Left ventricle myocardium superior (tissue), 1 donor: ENCODE results near the gene MRO. TPM values are rescaled to one million over a fixed set of nuclear protein-coding genes. Genes with fewer than 3 reads are reported as not detected.
"Not testable (repeated sequence)": the region's sequence is repeated elsewhere in the genome, so short reads cannot be mapped to it uniquely, and the experiment has no call there.

Experiments used
- ATAC-seq: fragments of 200-7000 bp; cut with Tn5 transposase; one replicate; pipeline ENCODE4 v1.9.1; 2020; ENCODE audit warnings: mild to moderate bottlenecking, moderate library complexity
- DNase-seq: peaks from one replicate; pipeline ENCODE4 v3.0.0-alpha.2; 2020
- intact Hi-C: fragments of 100-400 bp; cut with micrococcal nuclease; formaldehyde crosslinking; loops from one replicate; pipeline ENCODE4 v1.11.0; 2022
- long read RNA-seq: library from polyadenylated mRNA; unstranded; transcript quantifications from one replicate; pipeline ENCODE4 v2.0.0, GENCODE V29; 2021
- total RNA-seq: library from RNA; stranded (reverse); fragmentation: NEBNext Ultra II Directional; extraction: Animal tissue kit (Norgen Biotek cat#: 25700); gene quantifications from one replicate; pipeline ENCODE4 v1.2.1, GENCODE V29; 2021
- donor health status: DM: no; HTN: yes; CAD: no; lungs with severe emphysema.

MRO gene
- total RNA-seq, result 4.0 TPM
- long read RNA-seq, partial matches to known transcripts, result 3 of 6 reads
- long read RNA-seq, other reads (novel, unspliced or antisense), result 3 of 6 reads

DNA sequence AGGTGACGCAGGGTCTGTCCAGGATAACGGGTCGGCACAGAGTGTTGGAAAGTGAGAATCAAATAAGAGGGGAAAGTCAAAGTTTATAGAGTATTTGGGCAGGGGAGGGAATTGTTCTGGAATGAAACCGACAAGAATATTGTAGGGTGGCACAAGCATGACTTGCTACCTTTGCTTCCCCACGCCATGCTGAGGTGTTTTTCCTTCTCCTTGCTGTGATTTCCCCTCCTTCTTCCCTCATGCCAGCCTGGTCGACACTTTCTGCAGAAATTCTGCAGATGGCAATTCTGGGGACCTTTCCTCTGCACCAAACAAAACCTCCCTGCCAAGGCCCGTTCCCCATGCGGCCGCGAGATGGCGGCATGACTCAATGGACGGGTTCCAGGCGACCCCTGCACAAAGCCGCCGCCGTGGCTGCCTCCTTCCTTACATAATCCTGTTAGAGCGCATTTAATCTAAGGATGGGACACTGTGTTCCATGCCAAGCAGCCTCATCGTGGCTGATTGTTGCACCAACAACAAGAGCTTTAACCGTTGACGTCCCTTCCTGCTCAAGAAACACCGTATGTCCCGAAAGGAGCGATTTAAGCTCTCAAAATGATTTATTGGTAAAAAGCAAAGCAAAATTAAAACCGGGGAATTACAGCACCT lies at the start of gene MRO:
Gene MRO (minus strand): TSS at position 289 of the 651 bp plus-strand sequence. CDS start 10,616 bp downstream, outside the sequence.
- intact Hi-C loops, result loop anchor here (5.0 kb wide), 1 partner anchor 57 kb away; the partner anchor contains the start of gene ME2
- DNase-seq, result peak; percentile 93
- peak; percentile 96 for ATAC-seq

DNA sequence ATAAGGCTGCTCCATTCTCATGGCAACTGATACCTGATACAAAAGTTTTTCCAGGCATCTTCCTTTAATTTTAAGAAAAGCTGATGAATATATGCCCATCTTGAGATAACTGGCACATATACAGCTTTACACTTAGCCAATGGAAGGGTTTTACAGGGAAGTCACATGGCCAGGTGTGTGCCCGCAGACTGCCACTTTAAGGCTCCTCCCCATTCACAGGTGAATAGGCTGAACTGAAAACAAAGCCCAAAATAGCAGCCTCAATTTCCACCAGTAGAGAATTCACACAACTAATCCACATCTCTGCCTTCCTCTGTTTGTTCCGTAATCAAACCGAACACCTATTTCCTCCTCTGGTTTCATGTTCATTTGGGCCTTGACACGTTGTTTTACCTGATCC lies 49.3 kb upstream of the MRO start:
- DNase-seq, result no peak
- ATAC-seq, result no peak
- intact Hi-C loops, result no loop called here

DNA sequence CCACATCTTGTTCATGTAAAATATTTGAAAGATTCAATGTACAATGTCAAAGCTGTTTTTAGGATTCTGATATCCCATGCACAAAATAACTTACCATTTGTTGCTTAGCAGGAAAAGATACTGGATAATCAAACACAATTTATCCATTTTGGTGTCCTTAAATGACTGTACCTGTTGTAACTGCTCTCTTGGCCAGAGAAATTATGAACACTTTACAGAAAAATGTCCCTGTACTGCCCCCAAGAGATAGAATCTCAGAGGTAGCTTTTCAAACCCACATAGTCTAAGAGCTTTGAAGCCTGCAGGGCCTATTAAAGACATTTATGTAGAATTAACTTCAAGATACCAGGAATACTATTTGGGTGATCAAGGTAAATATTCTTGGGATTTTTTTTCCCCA lies 46.9 kb upstream of the MRO start:
- DNase-seq, result no peak
- intact Hi-C loops, result no loop called here
- peak; percentile 84 for ATAC-seq

DNA sequence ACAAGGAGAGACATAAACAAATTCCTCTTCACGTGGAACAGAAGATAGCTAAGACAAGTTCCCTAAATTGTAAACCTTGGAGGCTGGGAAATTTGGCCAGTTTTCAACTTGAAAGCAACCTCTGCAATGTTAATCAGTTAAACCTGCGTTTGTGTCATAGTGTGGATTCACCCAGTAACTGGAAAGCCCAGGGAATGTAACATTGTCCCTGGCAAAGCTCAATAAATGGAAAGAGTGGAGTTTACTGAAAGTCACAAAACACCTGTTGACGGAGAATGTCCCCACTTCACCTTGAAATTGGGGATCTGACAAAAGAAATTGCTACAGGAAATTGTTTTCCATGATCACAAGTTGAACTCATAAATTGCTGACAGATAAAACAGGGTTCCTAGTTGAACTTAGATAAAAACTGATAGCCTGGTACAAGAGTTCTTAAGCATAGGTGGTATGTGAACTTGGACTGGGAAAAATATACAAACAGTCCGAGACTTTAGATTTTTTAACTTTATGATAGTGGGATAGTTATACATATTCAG lies 44.1 kb upstream of the MRO start:
- no peak for ATAC-seq
- no peak for DNase-seq
- intact Hi-C loops, result no loop called here

DNA sequence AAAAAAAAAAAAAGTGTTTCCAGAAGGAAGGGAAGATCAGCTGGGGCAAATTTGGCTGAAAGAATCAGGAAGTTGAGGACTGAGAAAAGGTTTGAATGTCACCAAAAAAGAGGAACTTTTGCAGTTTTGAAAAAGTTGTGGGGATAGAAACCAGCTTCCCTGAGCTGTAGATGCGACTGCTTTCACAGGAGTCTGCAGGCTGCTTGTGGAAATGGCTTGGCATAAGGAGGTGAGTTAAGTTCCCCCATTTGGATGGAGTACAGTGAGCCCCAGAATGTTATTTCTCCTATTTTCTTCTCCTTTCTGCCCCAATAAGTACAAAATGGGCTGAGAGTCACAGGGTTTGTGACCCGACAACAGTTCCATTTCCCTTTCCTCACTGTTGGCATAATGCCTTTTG lies 42.6 kb upstream of the MRO start:
- DNase-seq (no peak), ATAC-seq (peak; percentile 62)
- intact Hi-C loops, result no loop called here

DNA sequence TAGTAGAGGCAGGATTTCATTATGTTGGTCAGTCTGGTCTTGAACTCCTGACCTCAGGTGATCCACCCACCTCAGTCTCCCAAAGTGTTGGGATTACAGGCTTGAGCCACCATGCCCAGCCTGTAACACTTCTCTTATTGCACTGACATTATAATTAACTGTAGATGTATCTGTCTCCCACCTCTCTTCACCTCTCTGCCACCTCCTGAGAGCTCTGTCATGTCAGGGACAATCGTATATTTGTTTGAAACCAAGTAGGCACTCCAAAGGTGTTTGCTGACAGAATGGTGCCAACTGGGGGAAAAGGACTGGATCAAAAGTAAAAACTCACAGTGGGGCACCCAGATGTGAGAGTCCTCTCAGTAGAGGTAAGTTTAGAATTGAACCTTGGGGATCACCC lies 41.8 kb upstream of the MRO start:
- ATAC-seq (peak; percentile 53), DNase-seq (no peak)
- intact Hi-C loops, result no loop called here

DNA sequence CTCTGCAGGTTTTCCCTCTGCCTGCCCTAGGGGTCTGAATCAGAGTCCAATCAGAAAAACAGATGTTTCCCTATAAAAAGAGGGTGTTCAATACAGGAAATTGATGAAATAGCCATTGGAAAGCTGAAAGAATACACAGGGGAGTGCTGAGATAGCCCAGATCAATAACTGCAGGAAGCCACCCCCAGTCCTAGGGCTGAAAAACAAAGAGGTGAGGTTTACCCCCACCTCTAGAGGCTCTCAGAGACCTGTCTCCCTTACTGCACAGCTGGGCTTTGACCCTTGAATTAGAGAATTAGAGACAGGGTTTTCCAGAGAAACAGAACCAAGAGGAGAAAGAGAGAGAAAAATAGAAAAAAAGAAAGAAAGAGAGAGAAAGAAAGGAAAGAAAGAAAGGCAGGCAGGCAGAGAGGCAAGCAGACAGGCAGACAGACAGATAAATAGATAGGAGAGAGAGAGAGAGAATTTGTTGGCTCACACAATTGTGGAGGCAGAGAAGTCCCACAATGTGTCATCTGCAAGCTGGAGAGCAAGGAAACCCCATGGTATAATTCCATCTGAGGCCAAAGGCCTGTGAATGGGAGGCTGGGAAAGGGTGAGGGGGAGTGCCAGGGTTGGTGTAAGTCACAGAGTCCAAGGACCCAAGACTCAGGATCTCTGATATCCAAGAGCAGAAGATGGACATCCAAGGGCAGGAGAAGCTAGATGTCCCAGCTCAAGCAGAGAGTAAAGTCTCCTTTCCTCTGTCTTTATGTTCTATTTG lies 40.2 kb upstream of the MRO start:
- no peak for ATAC-seq
- no peak for DNase-seq
- intact Hi-C loops, result no loop called here

DNA sequence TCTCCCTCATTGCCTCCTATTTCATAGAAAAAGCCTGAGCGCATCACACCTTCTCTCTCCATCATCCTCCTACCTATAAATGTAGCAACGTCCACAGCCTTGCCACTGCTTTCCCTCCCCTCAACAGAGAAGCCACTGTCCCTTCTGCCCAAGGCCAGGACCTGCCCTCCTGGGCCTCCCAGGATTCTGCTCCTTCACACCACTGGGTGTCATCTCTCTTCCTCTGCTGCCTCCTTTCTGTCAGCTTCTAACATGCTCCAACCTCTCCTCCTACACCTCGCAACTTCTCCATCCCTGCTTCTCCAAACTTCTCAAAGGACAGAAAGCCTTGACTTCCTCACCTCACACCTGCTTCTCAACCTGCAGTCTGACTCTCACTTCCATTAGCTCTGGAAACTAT lies 37.9 kb upstream of the MRO start:
- DNase-seq (no peak), ATAC-seq (peak; percentile 23)
- intact Hi-C loops, result no loop called here

DNA sequence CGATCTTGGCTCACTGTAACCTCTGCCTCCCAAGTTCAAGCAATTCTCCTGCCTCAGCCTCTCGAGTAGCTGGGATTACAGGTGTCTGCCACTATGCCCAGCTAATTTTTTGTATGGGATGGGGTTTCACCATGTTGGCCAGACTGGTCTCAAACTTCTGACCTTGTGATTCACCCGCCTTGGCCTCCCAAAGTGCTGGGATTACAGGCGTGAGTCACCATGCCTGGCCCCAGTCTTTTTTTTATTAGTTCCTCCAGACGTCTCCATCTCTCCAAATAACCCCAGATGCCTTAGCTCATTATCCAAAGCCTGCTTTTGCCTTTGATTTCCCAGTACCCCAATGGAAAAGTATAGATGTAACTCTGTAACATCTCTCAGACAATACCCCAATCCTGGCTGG lies 37.4 kb upstream of the MRO start:
- ATAC-seq, DNase-seq, intact Hi-C loops: not testable (repeated sequence)

DNA sequence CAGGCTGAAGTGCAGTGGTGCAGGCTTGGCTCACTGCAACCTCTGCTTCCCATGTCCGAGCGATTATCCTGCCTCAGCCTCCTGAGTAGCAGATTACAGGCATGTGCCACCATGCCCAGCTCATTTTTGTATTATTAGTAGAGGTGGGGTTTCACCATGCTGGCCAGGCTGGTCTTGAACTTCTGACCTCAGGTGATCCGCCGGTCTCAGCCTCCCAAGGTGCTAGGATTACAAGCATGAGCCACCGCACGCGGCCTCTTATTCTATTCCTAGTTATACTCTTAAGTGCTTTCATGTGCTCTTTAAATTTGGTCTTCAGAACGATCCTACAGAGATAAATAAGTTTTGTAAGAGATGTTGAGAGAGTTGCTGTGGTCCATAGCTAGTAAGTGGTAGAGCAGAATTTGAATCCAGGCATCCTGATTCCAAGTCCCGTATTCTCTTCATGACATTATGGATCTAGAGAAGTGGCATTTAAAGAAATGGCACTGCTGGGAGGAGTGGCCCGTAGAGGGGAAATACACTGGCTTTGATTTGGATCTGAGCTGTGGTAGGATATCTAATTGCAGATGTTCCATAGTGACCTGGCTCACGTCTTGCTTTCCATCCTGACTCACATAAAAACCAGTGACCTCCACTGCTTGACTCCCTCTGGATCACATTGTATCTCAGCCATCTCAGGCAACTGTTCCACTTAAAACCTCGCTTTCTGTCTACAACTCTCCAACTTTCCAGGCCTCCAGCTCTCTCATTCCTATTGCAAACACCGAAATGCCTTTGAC lies 36.4 kb upstream of the MRO start:
- intact Hi-C loops, result no loop called here
- DNase-seq (no peak), ATAC-seq (no peak)

DNA sequence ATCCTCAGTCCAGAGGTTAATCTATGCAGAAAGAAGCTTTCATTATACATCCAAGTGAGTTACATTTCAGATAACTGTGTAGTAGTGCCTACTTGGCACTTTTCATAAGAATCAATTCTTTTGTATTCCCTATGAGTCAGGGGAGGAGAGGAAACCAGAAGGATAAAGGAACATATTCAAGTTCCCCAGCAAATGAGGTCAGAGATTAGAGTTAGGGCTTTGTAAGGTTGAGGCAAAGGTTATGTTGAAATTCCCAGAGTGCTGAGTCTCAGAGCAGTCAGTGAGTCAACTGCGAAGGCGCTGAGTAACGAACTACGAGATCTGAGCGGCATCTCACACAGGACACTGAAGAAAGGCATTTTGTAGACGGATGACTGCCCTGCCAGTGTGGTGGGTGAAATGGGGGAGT lies 34.1 kb upstream of the MRO start:
- DNase-seq (no peak), ATAC-seq (peak; percentile 65)
- intact Hi-C loops, result no loop called here

DNA sequence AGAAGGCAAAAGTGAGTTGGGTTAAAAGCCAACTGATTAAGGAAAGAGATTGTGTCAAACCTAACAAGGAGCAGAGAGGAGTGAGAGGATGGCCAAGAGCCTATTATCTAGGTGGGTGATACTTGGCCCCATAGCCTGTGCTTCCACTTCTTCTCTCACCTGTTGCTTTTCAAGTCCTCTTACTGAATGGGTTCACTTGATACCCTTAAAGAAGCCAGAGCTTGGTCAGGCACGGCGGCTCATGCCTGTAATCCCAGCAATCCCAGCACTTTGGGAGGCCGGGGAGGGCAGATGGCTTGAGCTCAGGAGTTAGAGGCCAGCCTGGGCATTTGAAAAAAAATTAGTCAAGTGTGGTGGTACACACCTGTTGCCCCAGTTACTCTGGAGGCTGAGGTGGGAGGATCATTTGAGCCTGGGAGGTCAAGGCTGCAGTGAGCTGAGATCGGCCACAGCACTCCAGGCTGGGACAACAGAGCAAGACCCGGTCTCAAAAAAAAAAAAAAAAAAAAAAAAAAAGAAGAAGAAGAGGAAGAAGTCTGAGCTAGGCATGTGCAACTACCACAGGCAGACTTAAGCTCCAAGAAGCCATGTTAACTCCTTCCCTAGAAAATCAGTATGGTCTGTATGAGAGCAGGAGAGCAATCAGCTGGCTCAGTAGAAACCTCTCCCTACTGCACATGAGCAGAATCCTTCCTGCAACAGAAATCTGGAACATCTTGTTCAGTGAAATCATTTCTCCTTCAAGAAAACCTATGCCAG lies 30.7 kb upstream of the MRO start:
- DNase-seq (no peak), ATAC-seq (no peak)
- intact Hi-C loops, result no loop called here

DNA sequence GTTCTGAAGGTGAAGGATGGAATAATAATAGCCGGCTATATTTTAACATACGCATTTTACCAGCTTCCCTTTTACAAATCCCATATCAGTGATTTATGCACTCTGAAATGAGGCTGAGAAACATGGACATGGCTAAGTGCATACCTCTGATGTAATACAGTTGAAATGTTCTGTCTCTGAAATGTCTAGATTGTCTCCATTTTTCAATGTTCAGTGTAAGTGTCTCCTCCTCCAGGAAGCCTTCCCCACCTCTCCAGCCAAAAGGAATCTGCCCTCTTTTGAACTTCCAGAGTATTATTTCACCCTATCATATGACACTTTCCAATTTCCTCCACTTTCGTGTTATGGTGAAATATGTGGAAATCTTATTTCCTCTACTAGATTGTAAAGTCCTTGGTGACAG lies 29.6 kb upstream of the MRO start:
- intact Hi-C loops, result no loop called here
- no peak for DNase-seq
- no peak for ATAC-seq

DNA sequence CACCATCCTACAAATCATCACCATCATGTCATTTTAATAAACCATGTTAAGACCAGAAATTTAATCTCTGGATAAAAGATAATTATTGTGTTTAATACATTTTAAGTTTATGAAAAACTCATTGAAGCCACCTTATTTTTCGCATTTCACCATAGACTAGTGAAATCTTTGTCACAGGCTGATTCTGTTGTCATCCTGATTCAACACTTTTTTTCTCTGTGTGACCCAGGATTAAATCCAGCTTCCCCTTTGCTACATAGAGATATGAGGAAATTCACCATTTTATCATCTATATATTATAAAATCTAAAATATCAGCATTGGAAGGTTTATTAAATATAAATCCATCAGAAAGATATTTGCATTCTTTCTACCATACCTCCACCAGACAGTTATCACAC lies 29.2 kb upstream of the MRO start:
- no peak for DNase-seq
- no peak for ATAC-seq
- intact Hi-C loops, result no loop called here

DNA sequence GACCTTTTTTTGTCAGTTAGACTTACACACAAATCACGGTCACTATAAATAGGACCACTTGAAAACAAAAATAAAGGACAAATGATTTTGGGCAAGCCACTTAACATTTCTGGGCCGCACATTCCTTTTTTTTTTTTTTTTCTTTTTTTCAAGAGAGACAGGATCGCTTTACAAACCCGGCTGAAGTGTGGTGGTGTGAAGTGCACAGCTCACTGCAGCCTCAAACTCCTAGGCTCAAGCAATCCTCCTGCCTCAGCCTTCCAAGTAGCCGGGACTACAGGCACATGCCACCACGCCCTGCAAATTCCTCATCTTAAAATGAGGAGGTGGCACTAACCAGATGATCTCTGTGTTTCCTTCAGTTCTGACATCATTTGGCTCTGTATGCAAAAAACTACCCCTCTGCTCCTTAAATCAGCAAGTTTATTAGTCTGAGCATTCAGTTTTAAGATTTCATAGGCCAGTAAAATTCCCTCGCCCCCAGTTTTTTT lies 28.3 kb upstream of the MRO start:
- intact Hi-C loops, result no loop called here
- DNase-seq (no peak), ATAC-seq (peak; percentile 62)

DNA sequence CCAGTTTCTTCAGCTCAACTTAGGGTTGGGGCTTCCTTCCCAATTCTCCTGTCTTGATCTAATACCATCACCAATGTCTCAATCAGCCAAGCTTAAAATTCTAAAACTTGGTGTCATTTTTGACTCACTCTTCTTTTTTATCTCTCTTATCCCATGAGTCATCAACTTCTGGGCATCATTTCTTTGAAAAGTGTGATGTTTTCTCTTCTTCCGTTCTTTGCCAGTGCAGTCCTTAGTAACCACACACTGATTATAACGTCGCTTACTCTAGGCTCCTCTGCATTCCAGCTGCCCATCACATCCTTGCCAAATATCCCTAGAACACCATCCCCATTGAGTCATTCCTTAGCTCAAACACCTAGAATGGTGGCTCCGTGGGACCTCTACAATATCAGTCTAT lies 27.4 kb upstream of the MRO start:
- intact Hi-C loops, result no loop called here
- no peak for ATAC-seq
- DNase-seq, result no peak

DNA sequence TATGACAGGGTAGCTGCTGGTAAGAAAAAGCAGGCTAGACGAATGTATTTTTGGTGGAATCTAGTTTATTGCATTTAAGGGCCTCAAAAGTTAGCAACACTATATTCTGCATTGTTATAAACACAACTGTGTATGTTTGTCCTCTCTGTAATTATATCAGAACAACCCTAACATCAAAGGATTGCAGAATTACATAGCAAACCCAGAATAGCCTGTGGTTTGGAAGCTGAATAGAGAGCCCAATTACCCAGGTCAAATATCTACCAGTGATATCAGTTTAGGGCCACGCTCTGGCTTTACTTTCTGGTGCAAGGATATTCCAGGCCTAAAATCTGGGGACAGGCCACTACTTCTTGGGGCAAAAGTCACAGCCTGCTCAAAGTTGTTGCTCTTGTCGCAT lies 25.1 kb upstream of the MRO start:
- DNase-seq (no peak), ATAC-seq (peak; percentile 48)
- intact Hi-C loops, result no loop called here

DNA sequence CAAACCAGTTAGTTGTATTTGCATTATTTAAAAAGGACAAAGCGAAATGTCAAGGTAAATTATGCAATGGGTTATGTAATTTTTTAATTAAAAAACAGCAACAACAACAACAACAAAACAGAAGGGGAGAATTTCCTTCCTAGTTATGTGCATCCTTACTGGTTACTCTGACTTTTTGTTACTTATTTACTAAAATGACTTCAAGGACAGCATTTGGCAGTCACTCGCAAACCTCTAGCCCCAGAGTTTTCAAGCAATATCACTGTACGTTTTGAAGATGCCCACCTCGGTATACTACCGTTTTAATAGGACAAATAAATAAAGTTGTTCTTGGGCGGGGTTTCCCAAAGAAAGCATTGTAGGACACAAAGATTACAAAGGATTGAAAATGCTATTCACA lies 24.7 kb upstream of the MRO start:
- ATAC-seq, result no peak
- intact Hi-C loops, result no loop called here
- no peak for DNase-seq

DNA sequence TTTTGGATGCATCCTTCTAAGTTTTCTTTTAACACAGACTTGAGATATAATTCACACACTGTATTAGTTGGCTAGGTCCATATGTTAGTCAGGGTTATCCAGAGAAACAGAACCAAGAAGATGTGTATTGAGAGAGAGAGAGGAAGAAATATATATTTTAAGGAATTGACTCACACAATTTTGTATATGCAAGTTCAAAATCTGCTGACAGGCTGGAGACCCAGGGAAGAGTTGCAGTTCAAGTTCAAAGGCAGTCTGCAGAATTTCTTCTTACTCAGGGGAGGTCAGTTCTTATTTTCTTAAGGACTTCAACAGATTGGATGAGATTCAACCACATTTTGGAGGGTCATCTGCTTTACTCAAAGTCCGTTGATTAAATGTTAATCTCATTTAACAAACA lies 23.0 kb upstream of the MRO start:
- intact Hi-C loops, result no loop called here

More for the DNA sequence above, 23.0 kb upstream of the MRO start:
- DNase-seq (no peak), ATAC-seq (no peak)
